Measurements from ENCODE around the gene DNAJB12.
"Not testable (repeated sequence)": the region's sequence is repeated elsewhere in the genome, so short reads cannot be mapped to it uniquely, and the experiment has no call there.

DNAJB12 gene

DNA sequence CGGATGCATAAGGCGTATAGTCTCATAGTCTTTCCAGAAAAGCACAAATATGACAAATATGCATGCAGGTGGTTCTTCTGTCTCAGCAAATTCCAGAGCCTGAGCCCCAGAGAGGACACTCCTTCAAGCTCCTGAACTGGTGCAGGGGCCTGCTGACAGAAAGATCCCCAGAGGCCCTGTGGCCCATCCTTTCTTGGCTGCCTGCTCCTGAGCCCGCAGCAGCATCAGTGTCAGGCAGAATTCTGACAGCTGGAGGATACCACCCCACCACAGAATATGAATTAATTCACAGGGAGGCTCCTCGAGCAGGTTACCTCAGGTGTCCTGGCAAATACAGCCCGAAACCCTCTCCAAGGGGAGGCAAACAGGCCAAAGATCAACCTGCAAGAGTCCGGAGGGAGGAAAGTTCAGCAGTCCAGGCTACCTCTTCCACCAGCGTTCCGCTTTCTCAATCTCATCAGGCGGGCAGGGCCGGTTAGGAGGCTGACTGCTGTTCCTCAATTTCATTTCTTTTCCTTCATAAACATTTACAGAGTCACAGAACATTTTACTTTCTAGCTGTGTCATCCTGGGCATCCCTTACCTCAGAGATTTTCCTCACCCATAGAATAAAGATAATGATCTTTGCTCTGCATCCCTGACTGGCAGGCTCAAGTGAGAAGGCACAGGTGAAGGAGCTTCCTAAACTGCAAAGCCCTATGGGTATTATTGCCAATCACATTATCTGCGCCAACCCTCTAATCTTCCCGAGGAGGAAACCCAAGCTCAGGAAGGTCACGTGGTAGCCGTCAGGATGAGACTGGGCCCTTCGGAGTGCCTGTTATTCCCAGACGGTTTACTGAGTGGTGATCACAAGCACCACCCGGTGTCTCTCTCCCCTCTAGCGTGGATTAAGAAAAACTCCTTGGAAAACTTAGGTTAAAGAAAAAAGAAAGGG lies 1.4 kb downstream of the DNAJB12 start:
- peak; percentile 63 for DNase-seq (ENCODE audit: low read depth)

DNA sequence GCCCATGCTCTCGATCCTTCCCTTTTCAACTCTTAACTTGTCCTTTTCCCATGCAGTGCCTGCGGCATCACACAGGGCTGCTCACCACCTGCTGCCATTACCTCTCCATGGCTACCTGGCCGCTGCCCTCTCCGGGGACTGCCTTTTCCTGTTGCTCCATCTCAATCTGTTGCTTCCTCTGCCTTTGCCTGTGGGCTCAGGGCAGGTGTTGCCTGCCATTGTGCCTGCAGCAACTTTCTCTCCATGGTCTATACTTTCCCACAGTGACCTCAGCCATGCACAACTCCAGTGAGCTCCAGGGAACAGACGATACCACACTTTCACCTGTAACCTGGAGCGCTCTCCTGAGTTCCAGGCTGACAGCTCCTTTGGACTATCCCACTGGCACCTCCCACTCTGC lies 3.2 kb downstream of the DNAJB12 start:
- no peak for DNase-seq (ENCODE audit: low read depth)

DNA sequence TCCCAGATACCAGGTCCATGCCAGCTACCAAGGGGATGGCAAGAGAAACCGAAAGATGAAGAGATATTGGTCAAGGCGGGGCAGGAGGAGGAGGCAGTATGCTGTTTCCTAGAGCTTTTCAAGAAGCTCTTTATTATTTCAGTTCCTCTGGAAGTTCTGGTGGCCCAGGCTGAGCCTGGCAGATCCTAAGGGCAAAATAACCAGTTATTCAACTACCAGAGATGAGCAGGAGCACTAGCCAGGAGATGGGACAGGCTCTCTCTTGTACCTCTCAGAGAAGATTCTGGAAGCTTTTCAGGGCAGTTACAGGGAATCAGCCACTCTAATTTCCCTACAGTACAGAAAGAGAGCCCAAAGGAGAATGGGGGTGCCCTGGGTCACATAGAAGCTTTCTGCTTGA lies 5.3 kb downstream of the DNAJB12 start:
- DNase-seq (ENCODE audit: low read depth), result no peak

DNA sequence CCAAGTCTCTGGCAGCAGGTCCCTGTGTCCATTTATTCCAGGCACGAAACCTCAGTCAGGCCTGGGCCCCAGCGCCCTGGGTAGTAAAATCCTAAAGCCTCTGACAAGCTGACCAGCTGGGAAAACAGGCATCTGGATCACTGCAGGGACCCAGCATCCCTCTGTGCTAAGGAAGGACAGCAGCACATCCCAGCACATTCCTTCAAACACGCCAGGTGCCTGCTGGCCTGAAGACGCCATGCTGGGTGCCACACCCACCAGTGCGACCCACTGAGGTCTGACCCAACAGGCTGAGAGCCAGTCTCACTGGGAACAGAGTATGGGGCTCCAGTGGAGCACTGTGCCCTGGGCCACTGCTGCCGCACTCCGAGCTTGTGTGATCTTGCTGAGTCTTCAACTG lies 6.4 kb downstream of the DNAJB12 start:
- no peak for DNase-seq (ENCODE audit: low read depth)

DNA sequence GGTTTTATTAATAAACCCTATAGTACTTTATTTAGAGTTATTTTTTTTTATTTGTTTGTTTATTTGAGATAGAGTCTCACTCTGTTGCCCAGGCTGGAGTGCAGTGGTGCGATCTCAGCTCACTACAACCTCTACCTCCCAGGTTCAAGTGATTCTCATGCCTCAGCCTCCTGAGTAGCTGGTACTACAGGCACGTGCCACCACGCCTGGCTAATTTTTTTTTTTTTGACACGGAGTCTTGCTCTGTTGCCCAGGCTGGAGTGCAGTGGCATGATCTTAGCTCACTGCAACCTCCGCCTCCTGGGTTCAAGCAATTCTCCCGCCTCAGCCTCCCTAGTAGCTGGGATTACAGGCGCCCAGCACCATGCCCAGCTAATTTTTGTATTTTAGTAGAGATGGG lies 8.6 kb downstream of the DNAJB12 start:
- DNase-seq (ENCODE audit: low read depth), result not testable (repeated sequence)

DNA sequence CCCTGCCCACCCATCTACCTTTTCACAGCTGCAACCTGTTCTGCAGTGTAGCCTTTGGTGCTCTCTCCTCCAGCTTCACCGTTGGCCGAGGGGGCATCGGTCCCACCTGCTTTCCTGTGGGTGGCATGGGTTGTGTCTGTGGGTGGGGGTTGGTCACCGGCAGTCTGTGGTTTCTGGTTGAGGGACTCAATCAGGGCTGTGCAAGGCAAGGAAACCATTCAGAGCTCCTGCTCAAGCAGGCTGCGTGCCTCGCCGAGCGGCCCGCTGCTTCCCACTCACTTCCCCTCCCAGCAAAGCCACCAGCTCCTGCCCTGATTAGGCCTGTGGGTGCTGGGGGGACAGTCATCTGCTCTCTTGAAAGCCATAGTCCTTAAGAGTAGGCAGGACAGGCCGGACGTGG lies 9.8 kb downstream of the DNAJB12 start:
- no peak for DNase-seq (ENCODE audit: low read depth)

DNA sequence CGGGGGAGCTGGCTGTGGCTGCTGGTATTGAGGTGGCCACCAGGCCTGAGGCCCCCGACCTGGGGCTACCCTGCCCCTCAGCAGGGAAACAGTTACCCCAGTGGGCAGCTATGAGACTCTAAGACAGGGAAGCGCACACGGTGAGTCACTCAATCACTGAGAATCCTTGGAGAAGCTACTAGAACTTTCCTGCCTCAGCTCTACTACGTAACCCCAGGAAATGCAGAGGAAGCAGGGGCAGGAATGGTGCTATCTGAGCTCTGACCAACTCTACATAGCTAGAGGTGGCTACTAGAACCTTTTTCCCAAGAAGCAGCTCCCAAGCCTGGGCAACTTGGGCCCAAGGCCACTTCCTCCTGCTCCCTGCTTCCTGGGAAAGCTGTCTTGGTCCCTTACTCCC lies 11.8 kb downstream of the DNAJB12 start:
- no peak for DNase-seq (ENCODE audit: low read depth)

DNA sequence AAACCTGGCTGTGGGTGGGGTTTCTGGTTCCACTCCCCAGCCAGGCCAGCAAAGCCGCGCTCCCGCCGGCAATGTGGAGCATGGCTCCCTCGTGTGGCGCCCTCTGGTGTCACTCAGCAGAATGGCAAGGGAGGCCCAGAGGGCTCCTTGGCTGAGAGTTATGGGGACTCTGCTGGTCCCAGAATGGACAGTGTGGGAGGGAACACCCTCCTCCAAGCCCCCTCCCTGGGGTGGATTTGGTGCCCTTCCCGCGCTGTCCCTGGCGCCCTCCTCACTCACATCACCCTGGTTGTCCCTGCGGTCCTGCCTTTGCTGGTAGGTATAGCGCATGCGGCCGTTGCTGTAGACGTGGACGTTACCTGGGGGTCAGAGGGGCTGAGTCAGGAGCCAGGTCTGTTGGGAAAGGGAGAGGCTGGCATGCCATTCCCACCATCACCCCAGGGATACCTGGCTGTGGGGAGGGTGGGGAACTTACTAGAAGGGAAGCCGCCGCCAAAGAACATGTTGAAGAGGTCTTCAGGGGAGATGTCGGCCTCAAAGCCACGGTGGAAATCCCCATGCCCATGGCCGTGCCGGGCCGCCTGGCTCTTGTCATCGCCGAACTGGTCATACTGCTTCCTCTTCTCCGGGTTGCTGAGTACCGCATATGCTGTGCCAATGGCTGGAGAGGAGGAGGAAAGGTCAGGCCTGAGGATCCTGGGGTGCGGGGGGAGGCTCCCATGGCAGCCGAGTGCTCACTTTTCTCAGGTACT lies 14.0 kb downstream of the DNAJB12 start:
- DNase-seq (ENCODE audit: low read depth), result peak; percentile 45

DNA sequence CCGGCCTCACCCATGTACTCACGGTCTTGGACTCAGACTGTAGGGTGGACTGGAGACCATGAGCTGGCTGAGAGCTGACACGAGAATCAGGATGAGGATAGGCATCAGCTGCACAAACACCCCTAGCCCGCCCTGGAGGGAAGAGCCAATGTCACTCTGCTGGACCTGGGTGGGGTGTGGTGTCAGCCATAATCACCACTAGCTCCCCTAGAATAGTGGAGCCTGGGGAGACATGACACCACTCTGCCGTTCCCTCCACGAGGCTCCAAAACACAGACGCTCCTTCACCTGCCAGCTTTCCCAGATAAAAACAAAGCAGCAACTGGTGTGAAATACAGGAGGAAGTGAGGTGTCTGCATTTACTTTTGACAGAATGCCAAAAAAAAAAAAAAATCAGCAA lies 16.5 kb downstream of the DNAJB12 start:
- no peak for DNase-seq (ENCODE audit: low read depth)

DNA sequence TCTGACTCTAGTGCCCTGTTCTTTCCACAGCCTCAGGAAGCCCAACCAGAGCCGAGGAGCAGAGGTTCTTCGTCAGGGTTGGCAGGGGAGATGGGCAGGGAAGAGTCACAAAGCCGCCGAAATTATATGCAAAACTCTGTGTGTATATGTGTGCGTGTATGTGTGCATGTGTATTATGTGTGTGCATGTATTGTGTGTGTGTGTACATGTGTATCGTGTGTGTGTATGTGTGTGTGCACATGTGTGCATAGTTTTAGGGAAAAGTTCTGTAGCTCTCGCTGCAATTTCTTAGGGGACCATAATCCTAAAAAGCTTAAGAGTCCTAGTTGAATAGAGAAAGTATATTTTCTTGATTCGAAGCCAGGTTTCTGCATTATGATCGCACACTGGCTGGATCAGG lies 17.0 kb downstream of the DNAJB12 start:
- no peak for DNase-seq (ENCODE audit: low read depth)

DNA sequence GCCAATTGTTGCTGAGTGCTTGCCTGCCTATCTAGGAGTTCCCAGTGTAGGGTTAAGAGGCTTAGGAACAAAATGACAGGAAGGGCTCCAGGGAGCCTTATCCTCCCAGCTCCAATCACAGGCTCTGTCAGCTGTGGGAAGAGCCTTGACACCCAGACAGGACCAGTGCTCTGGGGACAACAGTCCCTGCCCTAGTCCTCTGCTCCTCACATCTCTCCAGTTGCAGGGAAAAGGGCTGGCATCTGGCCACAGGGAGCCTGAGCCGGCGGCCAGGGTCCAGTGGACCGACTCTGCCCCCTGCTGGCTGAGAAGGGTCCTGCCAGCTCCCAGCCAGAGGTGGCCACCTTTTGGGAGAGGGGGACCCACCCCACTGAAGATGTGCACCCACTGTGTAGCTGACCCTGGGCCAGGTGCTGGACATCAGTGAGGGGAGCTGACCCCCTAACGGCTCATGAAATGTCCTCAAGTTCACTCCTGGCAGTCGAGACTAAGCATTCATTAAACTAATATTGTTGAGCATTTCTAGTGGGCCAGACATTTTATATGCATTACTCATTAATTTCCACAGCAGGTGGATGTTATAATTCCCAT lies 17.6 kb downstream of the DNAJB12 start:
- peak; percentile 68 for DNase-seq (ENCODE audit: low read depth)

DNA sequence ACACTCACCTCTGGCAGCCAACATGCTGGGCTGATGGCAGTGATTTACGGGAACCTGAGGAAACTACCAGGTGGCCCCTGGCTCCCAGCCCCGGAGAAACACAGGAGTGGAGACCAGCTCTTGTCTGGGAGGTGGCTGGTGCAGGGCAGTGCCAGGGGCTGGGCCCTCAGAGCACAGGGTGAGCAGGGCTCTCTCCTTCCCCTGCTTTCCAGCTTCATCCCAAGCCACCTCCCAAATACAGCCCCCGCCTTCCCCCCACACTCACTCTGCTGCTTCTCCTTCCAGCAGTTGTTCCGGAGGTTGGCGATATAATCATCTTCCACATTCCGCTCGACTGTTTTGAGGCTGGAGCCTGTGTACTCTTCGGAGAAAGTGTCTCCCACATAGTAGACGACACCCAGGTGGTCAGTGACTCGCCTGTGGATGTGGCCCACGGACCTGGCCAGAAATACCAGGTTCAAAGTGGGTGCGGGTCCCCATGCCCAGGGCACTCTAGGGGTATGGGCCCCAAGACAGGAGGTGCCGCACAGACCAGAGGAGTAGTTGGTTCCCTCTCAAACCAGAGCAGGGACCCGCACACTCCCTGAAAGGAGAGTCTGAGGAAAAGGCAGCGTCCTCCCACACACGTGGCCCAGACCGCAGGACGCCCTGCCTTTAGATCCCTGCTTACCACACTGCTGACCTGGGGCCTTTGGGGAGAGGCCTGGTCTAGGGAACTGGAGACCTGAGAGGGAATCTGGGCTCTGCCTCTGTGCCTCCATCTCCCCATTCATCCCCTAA lies 18.3 kb downstream of the DNAJB12 start:
- peak; percentile 49 for DNase-seq (ENCODE audit: low read depth)

DNA sequence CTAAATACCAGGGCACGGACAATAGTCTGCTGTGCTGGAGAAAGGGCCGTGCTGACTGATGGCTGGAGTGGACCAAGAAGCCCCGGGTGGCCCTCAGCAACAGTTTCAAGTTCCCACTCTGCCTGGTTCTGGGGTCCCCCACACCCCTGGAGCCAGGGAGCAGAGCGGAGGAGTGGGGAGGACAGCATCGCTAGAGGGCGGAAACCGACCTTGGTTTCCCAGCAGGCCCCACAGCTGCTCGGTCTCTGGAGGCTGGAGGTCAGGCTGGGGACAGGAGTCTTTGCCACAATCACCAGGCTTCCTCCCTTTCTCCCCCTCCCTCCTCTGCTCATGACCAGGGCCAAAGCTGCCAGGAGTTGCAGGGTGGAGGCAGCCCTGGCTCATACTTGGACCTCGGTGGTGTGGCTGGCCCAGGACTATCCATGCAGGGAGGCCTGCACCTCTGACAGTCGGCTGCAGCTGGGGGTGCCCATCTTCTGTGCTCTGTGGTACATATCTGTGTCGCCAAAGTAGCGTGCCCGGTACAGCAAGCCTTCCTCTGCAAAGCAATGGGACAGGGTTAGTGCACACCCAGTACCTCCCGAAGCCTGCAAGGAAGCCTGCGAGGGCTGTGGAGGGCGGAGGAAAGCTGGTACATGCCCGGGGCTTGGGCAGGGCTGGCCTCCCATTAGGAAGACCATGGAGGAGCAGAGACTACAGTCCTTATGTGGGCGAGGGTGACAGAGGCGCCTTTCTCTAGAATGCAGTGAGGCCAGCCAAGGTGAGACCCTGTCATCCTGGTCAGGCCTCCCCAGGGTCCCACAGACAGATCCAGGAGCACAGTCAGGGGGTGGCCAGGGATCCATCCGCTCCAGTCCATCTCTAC lies 19.1 kb downstream of the DNAJB12 start:
- DNase-seq (ENCODE audit: low read depth), result peak; percentile 84

DNA sequence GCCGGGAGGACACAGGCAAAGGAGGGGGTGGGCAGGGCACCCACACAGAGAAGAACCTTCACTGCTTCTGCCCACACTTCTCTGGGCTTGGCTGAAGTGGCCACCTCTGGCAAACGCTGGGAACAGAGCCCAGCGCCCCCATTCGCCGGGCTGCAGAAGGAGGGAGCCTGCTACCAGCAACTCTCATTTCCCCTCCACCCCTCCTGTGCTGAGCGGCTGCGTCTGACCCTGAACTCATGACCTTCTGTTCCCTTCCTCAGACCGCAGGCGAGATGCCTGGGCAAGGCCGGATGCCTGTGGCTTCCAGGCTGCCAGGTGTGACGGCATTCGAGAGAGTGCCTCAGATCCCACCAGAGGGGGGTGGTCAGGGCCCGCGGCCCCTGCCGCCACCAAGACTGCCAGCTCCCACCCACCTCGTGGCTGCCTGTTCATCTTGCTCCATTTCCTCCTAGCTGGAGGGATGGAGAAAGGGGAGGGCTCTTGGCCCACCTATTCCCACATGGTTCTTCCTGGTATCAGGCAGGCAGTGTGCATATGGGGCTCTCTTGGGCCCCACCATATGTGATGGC lies 19.8 kb downstream of the DNAJB12 start:
- DNase-seq (ENCODE audit: low read depth), result peak; percentile 100

DNA sequence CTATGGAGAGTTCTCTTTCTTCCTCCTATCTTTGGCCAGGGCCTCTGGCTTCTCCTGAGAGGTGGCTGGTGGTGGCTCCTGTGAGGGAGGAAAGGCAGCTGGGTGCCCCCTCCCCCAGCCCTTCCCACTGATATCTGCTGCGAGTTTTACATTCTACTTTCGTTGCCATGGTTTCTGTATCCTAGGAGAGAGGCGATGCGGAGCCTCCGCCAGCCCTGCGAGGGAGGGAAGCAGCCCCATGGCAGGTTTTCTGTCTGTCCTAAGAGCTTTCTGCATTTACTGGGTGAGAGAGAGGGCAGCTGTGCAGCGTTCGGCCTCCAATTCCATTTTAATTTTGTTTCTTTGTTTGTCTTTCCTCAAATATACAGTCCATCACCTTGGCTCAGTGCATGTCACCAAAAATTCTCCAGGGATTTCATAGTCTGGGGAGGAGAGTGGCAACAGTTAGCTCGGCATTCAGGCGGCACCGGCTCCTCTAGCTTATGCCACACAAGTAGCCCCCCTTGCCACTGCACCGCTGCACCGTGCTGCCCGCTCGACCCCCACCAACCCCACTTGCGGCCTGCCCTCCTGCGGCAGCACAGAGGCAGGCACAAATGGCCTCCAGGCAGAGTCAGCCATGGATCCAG lies 20.4 kb downstream of the DNAJB12 start:
- DNase-seq (ENCODE audit: low read depth), result peak; percentile 87

DNA sequence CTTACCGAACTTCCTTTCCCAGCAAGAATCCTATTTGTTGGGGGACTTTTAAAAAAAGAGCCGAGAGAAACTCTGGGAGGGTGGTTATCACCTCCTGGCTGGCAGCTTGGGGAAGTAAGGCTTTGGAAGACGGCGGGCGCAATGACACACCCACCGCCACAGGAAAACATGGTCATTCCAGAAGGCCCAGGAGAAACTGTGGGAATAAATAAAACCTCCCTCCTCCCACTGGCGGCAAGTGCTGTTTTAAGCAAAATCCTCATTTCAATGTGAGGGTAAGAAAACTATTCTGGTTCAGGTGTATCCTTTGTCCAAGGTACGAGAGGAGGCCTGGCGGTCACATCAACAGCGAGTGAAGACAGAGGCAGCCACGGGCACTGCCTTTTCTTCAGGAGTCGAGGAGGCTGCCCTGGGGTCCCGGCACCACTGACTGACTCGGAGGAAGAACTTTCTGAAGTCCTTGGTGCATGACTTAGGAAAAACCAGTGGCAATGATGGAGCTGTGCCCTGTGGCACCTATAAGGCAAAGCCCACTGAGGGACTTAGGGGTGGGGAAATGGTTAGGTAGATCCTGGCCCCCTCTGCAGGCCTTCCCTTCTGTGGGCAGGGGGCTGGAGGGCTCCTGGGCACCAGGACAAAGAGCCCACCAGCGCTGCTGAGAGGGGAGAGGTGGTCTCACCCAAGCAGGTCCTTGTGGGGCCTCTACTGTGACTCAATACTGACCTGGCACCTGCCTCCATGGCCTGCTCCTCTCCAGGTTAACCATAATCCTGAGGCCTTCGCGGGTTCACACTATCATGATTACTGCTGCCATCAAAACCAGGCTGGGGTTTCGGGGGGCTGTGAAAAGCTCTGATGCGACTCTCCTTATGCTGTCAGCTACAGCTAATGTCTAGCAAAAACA lies 21.4 kb downstream of the DNAJB12 start:
- no peak for DNase-seq (ENCODE audit: low read depth)

DNA sequence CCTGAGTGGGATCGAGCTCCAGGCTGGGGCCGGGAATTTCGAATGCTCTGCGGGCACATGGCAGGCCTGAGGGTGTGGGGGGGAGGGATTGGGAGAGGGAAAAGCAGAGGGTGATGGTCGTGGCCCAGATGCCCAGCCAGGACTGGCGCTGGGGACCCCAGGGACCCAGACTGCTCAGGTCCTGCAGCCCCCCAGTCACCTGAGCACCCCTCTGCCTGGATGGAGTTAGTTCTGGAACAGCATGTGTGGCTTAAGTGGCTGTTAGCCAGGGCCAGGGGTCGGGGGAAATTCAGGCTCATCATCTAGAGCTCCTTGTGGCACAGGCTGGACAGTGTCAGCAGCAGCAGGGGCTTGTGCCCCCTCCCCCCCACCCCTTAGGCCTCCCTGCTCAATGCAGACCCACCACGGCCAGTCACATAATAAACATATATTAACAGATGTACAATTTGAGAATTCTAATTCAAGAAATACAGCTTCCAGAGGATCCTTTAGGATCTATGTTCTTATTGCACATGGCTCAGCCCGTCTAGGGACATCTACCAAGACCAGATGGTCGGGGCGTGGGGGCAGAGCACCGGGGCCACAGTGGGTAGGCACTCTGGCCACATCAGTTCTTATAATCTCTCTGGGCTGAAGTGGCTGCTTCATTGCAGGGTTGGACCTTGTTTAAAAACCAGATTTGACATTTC lies 22.2 kb downstream of the DNAJB12 start:
- no peak for DNase-seq (ENCODE audit: low read depth)

DNA sequence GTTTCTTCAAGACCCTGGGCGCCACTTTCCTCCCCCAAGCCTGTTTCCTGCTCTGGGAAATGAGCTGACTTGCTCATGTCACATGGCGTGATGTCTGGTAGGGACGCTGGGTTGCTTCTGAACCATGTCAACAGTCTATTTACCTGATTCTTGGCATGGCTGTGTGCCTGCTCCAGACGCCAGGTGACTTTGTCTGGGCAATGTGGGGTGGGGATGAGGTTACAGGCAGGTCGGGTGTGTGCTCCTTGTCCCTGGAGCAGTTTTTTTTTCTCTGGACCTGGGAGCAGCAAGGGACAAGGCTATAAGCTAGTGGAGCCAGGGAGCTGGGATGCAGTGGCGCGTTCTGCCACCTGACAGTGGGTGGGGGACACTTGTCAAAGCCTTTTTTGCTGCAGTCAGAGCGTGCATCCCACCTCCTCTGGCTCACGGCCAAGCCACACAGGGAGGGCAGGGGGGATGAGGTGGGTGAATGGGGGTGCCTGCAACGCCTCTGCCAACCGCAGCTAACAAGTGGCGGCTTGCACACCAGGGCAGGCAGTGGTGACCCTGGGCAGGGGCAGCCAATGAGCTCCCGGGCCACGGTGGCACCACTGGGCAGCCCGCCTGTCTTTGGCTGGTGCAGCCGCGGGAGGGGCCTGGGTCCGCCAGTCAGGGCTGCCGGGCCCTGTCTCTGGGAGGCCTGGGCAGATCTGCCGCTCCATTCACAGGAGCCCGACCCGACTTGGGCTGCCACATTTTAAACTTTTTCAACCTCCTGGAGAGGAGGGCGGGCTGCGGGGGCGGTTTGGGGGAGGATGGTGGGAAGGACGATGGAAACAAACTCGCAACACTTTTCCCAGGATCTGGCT lies 22.9 kb downstream of the DNAJB12 start:
- peak; percentile 90 for DNase-seq (ENCODE audit: low read depth)

Data from iris pigment epithelial cell (primary cell).